Cardiac septum (tissue), 1 donor: ENCODE data around the gene TTC24. TPM values are rescaled to one million over a fixed set of nuclear protein-coding genes. Genes with fewer than 3 reads are reported as not detected.
"Not testable (repeated sequence)": the region's sequence is repeated elsewhere in the genome, so short reads cannot be mapped to it uniquely, and the experiment has no call there.

Experiments
- DNase-seq: peaks from one replicate; pipeline ENCODE4 v3.0.0-alpha.2; 2020; ENCODE audit warnings: low spot score
- intact Hi-C: fragments of 100-400 bp; cut with DNase I; formaldehyde crosslinking; loops from one replicate; pipeline ENCODE4 v1.14.0; 2022
- total RNA-seq: library from RNA; stranded (reverse); fragmentation: NEBNext Ultra II Directional; extraction: Animal tissue kit (Norgen Biotek cat#: 25700); gene quantifications from one replicate; pipeline ENCODE4 v1.2.1, GENCODE V29; 2021
- donor health status: DM: no; HTN: no; CAD: no.

Gene TTC24
- total RNA-seq, 1 donor from 2014 or later, result not detected

DNA sequence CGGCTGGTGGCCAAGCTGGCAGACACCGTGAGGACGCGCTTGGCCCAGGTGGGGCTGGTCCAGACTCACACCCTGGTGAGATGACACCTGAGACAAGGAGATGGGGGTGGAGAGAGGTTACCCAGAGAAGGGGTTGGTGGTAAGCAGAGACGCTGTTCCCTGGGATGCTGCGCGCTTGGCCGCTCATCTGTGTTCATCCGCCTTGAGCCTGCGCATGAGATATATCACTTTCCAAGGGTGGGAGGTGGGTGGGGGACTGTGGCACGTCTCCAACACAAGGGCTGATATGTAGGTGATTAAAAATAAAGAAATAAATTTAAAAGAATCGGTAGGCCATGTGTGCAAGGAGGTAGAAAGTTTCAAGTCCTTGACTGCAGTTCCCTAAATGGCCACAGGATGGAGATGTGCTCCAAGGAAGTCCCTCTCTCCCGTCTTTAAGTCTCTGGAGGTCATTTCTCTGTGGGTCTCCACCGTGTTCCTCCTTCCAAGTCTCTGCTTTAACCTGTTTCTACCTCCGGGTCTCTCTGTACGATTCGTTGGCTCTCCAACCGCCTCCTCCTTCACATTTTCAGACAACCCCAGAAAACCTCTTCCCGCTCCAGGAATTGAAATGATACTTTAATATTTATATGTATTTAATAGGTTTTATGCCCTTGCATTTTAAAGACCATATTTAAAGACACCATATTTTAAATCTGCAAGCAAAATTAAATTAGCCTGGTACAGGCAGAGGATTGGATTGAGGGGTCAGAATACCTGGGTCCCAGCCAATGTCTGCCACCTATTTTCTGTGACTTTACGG, 4.5 kb downstream of the TTC24 start:
- intact Hi-C loops, result loop anchor here (5.0 kb wide), 1 partner anchor 73 kb away; no protein-coding TSS in a partner anchor
- no peak for DNase-seq

- DNase-seq, result no peak
- intact Hi-C loops, result loop anchor here (5.0 kb wide), 1 partner anchor 72 kb away; no protein-coding TSS in a partner anchor
These were observed 5.3 kb downstream of the TTC24 start for GRCh38 chr1:156584813-156585212.

DNA sequence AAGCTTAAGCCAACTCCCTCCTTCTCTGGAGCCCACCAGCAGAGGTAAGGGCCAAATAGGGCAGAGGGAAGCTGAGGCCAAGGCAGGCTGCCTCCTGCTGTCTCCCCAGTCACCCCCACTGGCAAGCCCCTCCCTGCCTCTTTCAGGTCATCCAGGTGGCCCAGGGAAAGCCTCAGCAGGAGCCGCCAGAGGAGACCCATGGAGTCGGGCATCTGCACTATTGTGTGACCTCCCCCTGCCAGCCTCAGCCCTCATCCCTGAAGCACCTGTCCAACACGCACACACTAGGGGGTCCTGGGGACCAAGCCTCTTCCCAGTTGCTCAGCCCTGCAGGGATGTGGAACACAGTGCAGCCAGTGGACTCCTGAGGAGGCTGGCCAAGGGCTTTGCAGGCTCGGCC, 6.8 kb downstream of the TTC24 start:
- DNase-seq, result no peak
- intact Hi-C loops, result loop anchor here (2.0 kb wide), 1 partner anchor 20 kb away; no protein-coding TSS in a partner anchor

DNA sequence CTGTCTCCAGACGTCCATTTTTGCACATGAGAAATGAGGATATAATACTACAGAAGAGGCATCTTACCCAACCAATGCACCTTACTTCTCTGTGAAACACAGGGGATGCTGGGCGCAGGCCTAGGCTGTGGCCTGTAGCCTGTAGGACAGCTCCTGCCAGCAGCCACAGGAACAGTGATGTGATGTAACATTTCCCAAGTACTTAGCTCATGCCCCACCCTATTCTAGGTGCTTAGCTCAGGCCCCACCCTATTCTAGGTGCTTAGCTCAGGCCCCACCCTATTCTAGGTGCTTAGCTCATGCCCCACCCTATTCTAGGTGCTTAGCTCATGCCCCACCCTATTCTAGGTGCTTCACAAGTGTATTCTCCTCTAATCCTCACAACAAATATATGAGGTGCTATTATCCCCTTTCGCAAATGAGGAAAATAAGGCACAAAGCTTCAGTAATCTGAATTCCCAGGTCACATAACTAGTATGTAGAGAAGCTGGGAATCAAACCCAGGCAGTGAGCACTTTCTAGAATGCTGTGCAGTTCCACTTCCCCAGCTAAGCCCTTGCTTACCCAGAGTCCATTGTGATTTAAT, 7.5 kb downstream of the TTC24 start:
- intact Hi-C loops, result loop anchor here (2.0 kb wide), 1 partner anchor 20 kb away; no protein-coding TSS in a partner anchor
- DNase-seq, result no peak

- DNase-seq, result not testable (repeated sequence)
- intact Hi-C loops, result loop anchor here (2.0 kb wide), 1 partner anchor 19 kb away; no protein-coding TSS in a partner anchor
These were observed 8.4 kb downstream of the TTC24 start for GRCh38 chr1:156587927-156588326.

DNA sequence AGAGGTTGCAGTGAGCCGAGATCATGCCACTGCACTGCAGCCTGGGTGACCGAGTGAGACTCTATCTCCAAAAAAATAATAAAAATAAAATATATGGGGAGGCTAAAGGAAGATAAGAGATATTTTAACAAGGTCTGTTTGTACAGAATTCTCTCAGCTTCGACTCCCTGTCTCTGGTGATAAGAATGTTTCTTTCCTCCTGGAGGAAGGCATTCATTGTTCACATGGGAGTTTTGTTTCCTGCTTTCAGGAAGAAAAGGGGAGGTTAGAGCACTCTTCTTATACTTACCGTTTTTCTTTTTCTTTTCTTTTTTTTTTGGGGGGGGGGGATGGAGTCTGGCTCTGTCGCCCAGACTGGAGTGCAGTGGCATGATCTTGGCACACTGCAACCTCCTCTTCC, 10.0 kb downstream of the TTC24 start:
- intact Hi-C loops, result no loop called here
- no peak for DNase-seq

DNA sequence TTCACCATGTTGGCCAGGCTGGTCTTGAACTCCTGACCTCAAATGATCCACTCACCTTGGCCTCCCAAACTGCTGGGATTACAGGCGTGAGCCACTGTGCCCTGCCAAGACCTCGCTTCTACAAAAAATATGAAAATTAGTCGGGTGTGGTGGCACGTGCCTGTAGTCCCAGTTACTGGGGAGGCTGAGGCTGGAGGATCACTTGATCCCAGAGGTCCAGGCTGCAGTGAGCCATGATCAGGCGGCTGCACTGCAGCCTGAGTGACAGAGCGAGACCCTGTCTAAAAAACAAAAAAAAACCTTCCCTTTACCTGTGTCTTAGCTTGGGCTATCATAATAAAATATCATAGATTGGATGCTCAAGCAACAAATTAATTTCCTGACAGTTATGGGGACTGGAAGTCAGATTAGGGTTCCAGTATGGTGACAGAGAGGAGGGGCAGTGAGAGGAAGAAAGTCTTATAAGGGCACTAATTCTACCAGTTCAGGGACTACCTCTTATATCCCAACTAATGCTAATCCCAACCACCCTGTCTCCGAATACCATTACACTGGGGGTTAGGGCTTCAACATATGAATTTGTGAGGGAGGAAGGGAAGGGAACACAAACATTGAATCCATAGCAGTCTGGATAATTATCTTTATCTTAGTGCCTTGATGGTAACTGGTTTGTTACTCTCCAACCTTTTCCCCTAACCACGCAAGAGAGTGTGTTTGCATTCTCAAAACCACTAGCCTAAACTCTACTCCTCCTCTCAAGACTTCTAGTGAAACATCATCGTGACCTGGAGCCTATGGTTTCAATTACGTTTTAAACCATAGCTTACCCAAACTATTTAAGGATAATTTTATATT, 11.0 kb downstream of the TTC24 start:
- intact Hi-C loops, result loop anchor here (5.0 kb wide), 1 partner anchor 83 kb away; no protein-coding TSS in a partner anchor
- no peak for DNase-seq

DNA sequence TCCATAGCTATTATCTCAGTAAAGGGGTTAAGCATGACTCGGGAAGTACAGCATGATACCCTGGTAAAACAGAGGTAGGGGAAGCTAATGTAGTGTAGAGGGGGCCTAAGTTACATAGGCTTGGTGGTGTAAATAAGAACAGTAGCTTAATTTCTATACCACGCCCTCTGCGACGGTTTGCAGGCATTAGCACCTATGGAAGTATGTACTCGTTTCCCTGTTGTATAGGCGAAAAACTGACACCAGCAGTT, 11.6 kb downstream of the TTC24 start:
- intact Hi-C loops, result loop anchor here (5.0 kb wide), 1 partner anchor 84 kb away; no protein-coding TSS in a partner anchor
- DNase-seq, result no peak

GRCh38 chr1:156591432-156592157, 12.1 kb downstream of the TTC24 start, which contains the start of gene NAXE:
NAXE (plus strand) TSS chr1:156591776; CDS start chr1:156591805, 29 bp downstream.
- intact Hi-C loops, result loop anchor here (5.0 kb wide), 1 partner anchor 84 kb away; no protein-coding TSS in a partner anchor
- DNase-seq, result peak; percentile 93

DNA sequence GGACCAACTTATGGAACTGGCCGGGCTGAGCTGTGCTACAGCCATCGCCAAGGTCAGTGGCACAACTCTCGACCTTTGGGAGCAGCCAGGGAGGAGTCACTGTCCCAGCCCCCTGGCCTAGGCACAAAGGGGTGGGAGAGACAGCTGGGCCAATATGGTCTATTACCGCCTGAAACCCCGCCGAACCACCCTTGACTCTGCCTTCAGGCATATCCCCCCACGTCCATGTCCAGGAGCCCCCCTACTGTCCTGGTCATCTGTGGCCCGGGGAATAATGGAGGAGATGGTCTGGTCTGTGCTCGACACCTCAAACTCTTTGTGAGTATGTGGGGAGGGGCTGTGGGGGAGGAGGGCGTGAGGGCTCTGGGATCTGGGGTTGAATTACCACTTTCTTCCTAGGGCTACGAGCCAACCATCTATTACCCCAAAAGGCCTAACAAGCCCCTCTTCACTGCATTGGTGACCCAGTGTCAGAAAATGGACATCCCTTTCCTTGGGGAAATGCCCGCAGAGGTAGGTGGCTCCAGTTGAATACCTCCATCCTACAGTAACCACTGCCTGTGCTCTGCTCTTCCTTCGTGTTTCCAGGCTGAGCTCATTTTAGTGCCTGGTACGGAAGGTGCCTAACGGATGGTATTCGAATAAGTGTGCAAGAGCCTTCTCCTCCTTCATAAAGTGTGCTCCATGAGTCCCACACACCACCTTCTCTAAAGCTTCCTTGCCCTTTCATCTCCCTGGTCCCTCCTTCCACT, 12.8 kb downstream of the TTC24 start:
- DNase-seq, result no peak
- intact Hi-C loops, result loop anchor here (5.0 kb wide), 1 partner anchor 85 kb away; no protein-coding TSS in a partner anchor

- DNase-seq, result no peak
- intact Hi-C loops, result loop anchor here (5.0 kb wide), 1 partner anchor 86 kb away; no protein-coding TSS in a partner anchor
These were observed 13.6 kb downstream of the TTC24 start for GRCh38 chr1:156592910-156593660.

DNA sequence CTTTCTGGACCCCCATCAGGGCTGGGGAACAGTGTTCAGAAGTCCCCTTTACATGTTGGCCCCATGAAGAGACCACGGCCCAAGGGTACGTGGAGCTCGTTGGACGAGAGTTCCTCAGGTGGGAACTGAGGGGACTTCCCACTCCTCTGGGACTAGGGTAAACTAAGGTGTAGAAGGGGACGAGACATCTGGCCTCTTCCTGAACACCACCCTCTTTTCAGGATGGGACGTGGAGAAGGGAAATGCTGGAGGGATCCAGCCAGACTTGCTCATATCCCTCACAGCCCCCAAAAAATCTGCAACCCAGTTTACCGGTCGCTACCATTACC, 14.1 kb downstream of the TTC24 start:
- intact Hi-C loops, result loop anchor here (5.0 kb wide), 1 partner anchor 86 kb away; no protein-coding TSS in a partner anchor
- peak; percentile 39 for DNase-seq

GRCh38 chr1:156594190-156594589, 14.7 kb downstream of the TTC24 start:
- DNase-seq, result no peak
- intact Hi-C loops, result loop anchor here (5.0 kb wide), 1 partner anchor 87 kb away; no protein-coding TSS in a partner anchor

DNA sequence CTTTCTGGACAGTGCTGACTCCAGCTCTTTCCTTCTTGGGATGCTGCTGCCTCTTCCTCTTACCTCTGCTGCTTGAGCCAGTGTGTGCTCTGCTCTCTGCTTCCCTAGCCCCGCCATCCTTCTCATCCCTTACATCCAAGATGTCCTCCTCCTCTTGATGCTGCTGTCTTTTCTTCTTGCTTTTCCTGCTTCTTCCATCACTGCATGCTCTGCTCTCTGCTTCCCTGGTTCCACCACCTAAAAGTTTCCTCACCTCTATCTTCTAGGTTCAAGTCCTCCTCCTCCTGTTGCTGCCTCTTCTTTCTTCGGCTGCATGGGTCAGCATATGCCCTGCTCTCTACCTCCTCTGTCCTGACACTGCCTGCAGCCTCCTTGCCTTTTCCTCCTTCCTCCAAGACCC, 15.5 kb downstream of the TTC24 start:
- intact Hi-C loops, result no loop called here
- no peak for DNase-seq

DNA sequence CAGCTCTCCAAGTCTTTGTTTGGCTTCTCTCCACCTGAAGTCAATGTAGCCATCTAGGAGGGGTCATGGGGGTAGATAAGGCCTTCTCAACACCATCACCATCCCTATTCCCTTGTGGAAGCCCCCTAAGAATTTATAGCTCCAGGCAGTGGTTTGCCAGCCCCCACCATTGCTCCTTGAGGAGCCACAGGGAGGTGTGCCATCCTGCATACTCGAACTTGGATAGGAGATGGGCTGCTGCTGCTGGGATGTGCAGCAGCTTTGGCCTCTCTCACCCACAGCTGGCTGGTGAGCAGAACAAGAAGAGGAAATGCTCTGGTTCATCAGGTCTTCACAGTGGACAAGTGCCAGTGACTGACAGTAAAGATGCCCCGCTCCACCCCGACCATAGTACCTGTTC, 16.9 kb downstream of the TTC24 start:
- peak; percentile 57 for DNase-seq
- intact Hi-C loops, result no loop called here

DNA sequence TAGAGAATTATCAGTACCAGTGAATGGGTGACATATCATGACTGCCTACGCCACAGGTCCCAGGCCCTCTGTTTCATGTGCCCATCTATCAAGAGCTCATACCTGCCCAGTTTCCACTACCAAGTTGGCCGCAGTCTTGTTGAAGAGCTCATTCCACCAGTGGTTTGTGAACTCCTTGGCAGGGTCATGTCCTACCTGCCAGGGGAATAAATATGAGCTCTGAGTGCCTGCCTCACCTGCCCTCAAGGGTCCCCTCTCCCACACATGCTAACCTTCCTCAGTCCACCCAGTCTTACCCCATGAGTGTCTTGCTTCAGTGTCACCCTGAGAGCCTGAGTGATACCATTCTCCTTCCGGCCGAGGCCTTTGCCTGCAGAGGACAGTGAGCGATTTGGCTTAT, 18.6 kb downstream of the TTC24 start:
- peak; percentile 62 for DNase-seq
- intact Hi-C loops, result no loop called here

DNA sequence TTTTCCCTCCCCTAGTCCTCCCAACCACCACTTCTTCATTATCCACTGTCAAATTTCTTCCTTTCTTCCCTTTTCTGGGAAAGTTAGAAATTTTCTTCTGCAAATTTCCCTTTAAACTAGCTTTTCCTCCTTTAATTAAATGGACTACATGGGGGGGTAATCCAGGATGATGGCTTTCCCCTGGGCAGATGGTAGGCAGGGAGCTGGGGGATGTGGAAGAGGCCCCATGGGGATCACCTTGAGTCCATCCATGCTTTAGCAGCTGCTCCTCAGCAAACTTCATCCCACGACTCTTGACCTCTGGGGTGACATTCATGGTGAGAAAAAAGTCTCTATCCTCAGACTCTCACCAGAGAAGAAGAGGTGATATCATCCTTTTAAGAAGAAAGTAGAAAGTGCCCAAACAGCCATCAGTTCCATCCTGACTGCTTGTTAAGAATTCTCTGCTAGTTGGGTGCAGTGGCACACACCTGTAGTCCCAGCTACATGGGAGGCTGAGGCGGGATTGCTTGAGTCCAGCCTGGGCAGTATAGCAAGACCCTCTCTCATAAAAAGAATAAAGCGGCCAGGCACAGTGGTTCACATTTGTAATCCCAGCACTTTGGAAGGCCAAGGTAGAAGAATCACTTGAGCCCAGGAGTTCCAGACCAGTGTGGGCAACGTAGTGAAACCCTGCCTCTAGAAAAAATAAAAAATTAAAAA, 19.4 kb downstream of the TTC24 start:
- peak; percentile 4 for DNase-seq
- intact Hi-C loops, result no loop called here
